Fibroblast of the aortic adventitia (primary cell): ENCODE measurements around the gene RAB23. TPM values are rescaled to one million over a fixed set of nuclear protein-coding genes. Genes with fewer than 3 reads are reported as not detected.

ENCODE experiments used
- DNase-seq: peaks from one replicate; pipeline ENCODE4 v3.0.0-alpha.2; 2010; ENCODE audit warnings: low read depth
- H3K4me3 ChIP-seq: 2 replicates; pipeline ENCODE4 v1.5.1; 2011; ENCODE audit warnings: low read depth, mild to moderate bottlenecking, control low read depth, low read length, moderate library complexity
- CTCF ChIP-seq: IDR thresholded peaks from 2 replicates; pipeline ENCODE4 v1.5.1; 2011; ENCODE audit warnings: mild to moderate bottlenecking, low read length, control low read depth, inconsistent platforms; ENCODE audit not compliant: insufficient read depth
- total RNA-seq: library from RNA; depleted of rRNA; stranded (reverse); fragments of >200 nt; gene quantifications from 2 replicates; pipeline ENCODE4 v1.2.3, GENCODE V29; 2012; ENCODE audit warnings: low replicate concordance

RAB23 gene
- total RNA-seq, 1 donor, result 59.7 TPM

GRCh38 chr6:57254055-57254717, 32.1 kb upstream of the RAB23 start:
- H3K4me3 ChIP-seq, result no peak overlapping the region
- TF ChIP-seq CTCF, result no peak
- DNase-seq, result no peak

GRCh38 chr6:57252975-57253374, 30.9 kb upstream of the RAB23 start:
- DNase-seq, result peak; percentile 68

GRCh38 chr6:57252137-57252536, 30.0 kb upstream of the RAB23 start:
- H3K4me3 ChIP-seq, result no peak overlapping the region
- no peak for DNase-seq
- TF ChIP-seq CTCF, result no peak

More at GRCh38 chr6:57252975-57253374, 30.9 kb upstream of the RAB23 start:
- no peak for TF ChIP-seq CTCF
- H3K4me3 ChIP-seq, result no peak overlapping the region

- no peak for TF ChIP-seq CTCF
Observed at GRCh38 chr6:57250348-57250747, 28.2 kb upstream of the RAB23 start.

GRCh38 chr6:57248311-57248895, 26.3 kb upstream of the RAB23 start:
- no peak overlapping the region for H3K4me3 ChIP-seq
- no peak for DNase-seq
- no peak for TF ChIP-seq CTCF

More at GRCh38 chr6:57250348-57250747, 28.2 kb upstream of the RAB23 start:
- H3K4me3 ChIP-seq, result no peak overlapping the region
- DNase-seq, result no peak

- no peak overlapping the region for H3K4me3 ChIP-seq
- peak; percentile 57 for DNase-seq
- TF ChIP-seq CTCF, result no peak
Observed at GRCh38 chr6:57247603-57248002, 25.5 kb upstream of the RAB23 start.
